Spleen (tissue), 11 donors: ENCODE measurements around the gene ETV6. TPM values are rescaled to one million over a fixed set of nuclear protein-coding genes. Genes with fewer than 3 reads are reported as not detected.

ENCODE experiments used
- DNase-seq: peaks from one replicate; pipeline ENCODE4 v3.0.0-alpha.2; 2020
- H3K27ac ChIP-seq, 8 donors: fragments of 200-600 bp; sonication (generic) in 7 of 8; 1 replicate in 4 of 8; 2 replicates in 4 of 8; pipeline versions ENCODE4 v1.5.0 to v1.8.0; 2016 to 2021; ENCODE audit warnings: inconsistent platforms in 4 of 8, mild to moderate bottlenecking in 4 of 8, moderate library complexity in 1 of 8
- H3K27me3 ChIP-seq, 7 donors: fragments of 200-600 bp; sonication (generic) in 6 of 7; replicated peaks in 1 of 7; 1 replicate in 4 of 7; 2 replicates in 3 of 7; pipeline versions ENCODE4 v1.5.0 to v1.8.0; 2016 to 2021; ENCODE audit warnings: inconsistent platforms in 3 of 7, mild to moderate bottlenecking in 1 of 7
- H3K36me3 ChIP-seq, 6 donors: fragments of 200-600 bp; sonication (generic) in 5 of 6; 1 replicate in 4 of 6; 2 replicates in 2 of 6; pipeline versions ENCODE4 v1.5.0 to v1.8.0; 2016 to 2021; ENCODE audit warnings: inconsistent platforms in 2 of 6
- H3K4me1 ChIP-seq, 6 donors: fragments of 200-600 bp; sonication (generic) in 5 of 6; 1 replicate in 3 of 6; 2 replicates in 3 of 6; pipeline versions ENCODE4 v1.5.0 to v1.8.0; 2016 to 2021; ENCODE audit warnings: inconsistent platforms in 3 of 6
- H3K4me3 ChIP-seq, 8 donors: fragments of 200-600 bp; sonication (generic) in 7 of 8; 1 replicate in 4 of 8; 2 replicates in 4 of 8; pipeline versions ENCODE4 v1.5.0 to v1.8.0; 2016 to 2021; ENCODE audit warnings: inconsistent platforms in 4 of 8, mild to moderate bottlenecking in 4 of 8, moderate library complexity in 2 of 8
- H3K9me3 ChIP-seq, 8 donors: fragments of 200-600 bp; sonication (generic) in 7 of 8; 1 replicate in 4 of 8; 2 replicates in 4 of 8; pipeline versions ENCODE4 v1.5.0 to v1.8.0; 2016 to 2021; ENCODE audit warnings: inconsistent platforms in 4 of 8
- CTCF ChIP-seq, 11 experiments: fragments of 200-600 bp in 7 of 11; fragments of 450-650 bp in 4 of 11; sonication (generic) in 4 of 11; IDR thresholded peaks in 8 of 11; conservative IDR thresholded peaks in 3 of 11; 1 replicate in 7 of 11; 2 replicates in 4 of 11; pipeline versions ENCODE4 v1.4.0 to v1.8.0; 2016 to 2021; ENCODE audit warnings: antibody characterized with exemption in 11 of 11, inconsistent platforms in 4 of 11, mild to moderate bottlenecking in 1 of 11
- POLR2A ChIP-seq, 3 donors: fragments of 450-650 bp; IDR thresholded peaks; one replicate each; pipeline ENCODE4 v1.5.1; 2017; ENCODE audit warnings: antibody characterized with exemption in 3 of 3, mild to moderate bottlenecking in 1 of 3
- POLR2AphosphoS5 ChIP-seq, 3 donors: sonication (generic); formaldehyde crosslinking; IDR thresholded peaks; one replicate each; pipeline ENCODE4 v1.5.1; 2017; ENCODE audit warnings: antibody characterized with exemption in 3 of 3
- WGBS, 5 donors: extraction: QIAGEN DNeasy Blood & Tissue Kit in 3 of 5; methylation state at CpG; one replicate each; pipeline versions ENCODE4 v1.1.5 to v1.1.7; 2013 to 2018; 5-methylcytosine and 5-hydroxymethylcytosine counted together
- intact Hi-C: fragments of 100-400 bp; cut with DNase I; formaldehyde crosslinking; loops from one replicate; pipeline ENCODE4 v1.15.0; 2023; ENCODE audit warnings: low total_unique reads
- polyA plus RNA-seq, 3 donors: library from polyadenylated mRNA; stranded (reverse); fragments of 200-250 nt; gene quantifications; one replicate each; pipeline ENCODE4 v1.2.1, GENCODE V29; 2013
- total RNA-seq, 7 donors: library from RNA; depleted of rRNA in 3 of 7; stranded (reverse); fragments of >200 nt in 3 of 7; fragmentation: NEBNext Ultra II Directional in 4 of 7; extraction: Animal tissue kit (Norgen Biotek cat#: 25700) in 4 of 7; gene quantifications; one replicate each; pipeline versions ENCODE4 v1.1.0 to v1.2.1, GENCODE V29; 2016 to 2021
- donor health status: healthy with polysubstance abuse.
- donor health status: DM: no; HTN: no; CAD: no; lungs with moderate emphysema.
- donor health status: DM: no; HTN: no; CAD: no.
- donor health status: Bipolar disorder and iron deficiency.
- donor health status: healthy.
- donor health status: DM: no; HTN: no; CAD: no.
- donor health status: DM: yes; HTN: yes; CAD: no.

ETV6 gene
- total and polyA plus RNA-seq, 10 donors, result 7.2 to 116 (median 57.8) TPM

- H3K27ac ChIP-seq, result no peak overlapping the region
These were observed 218.6 kb downstream of the ETV6 start for GRCh38 chr12:11868027-11868426.

GRCh38 chr12:11869406-11869805 is 219.9 kb downstream of the ETV6 start:
- no peak for DNase-seq
- 96 to 98% (median 97%) methylated on average over 12 to 18 of the region's 18 CpGs for WGBS, 5 donors
- Histone ChIP-seq H3K27ac (no peak overlapping the region), H3K9me3 (peaks cover 4 to 20% (median 17%) of the 10 kb centered on the region in 8 donors), H3K4me3 (no peak overlapping the region), H3K27me3 (no peaks in the 10 kb centered on the region), H3K4me1 (peaks cover 0 to 10% (median 2%) of the 10 kb centered on the region in 6 donors), H3K36me3 (peaks cover 0 to 82% (median 43%) of the 10 kb centered on the region in 6 donors)
- intact Hi-C loops, result no loop called here
- TF ChIP-seq POLR2A (IDR thresholded peaks at IDR 0.05) (no peak), POLR2AphosphoS5 (IDR thresholded peaks at IDR 0.05) (peak in 1 of 3 donors; percentile 10)

More at GRCh38 chr12:11868027-11868426, 218.6 kb downstream of the ETV6 start:
- H3K9me3 ChIP-seq, result peaks cover 4 to 20% (median 17%) of the 10 kb centered on the region in 8 donors
- intact Hi-C loops, result no loop called here
- DNase-seq, result no peak
- H3K27me3 ChIP-seq, result no peaks in the 10 kb centered on the region
- peaks cover 0 to 86% (median 43%) of the 10 kb centered on the region in 6 donors for H3K36me3 ChIP-seq
- H3K4me3 ChIP-seq, result no peak overlapping the region
- TF ChIP-seq CTCF (IDR thresholded peaks at IDR 0.05 in 8 of 11, conservative IDR thresholded peaks at IDR 0.05 in 3 of 11) (no peak), POLR2A (IDR thresholded peaks at IDR 0.05) (no peak), POLR2AphosphoS5 (IDR thresholded peaks at IDR 0.05) (no peak)
- 88 to 98% (median 89%) methylated on average over 1 of the region's 1 CpG for WGBS, 5 donors
- H3K4me1 ChIP-seq, result peaks cover 2 to 24% (median 11%) of the 10 kb centered on the region in 6 donors

DNA sequence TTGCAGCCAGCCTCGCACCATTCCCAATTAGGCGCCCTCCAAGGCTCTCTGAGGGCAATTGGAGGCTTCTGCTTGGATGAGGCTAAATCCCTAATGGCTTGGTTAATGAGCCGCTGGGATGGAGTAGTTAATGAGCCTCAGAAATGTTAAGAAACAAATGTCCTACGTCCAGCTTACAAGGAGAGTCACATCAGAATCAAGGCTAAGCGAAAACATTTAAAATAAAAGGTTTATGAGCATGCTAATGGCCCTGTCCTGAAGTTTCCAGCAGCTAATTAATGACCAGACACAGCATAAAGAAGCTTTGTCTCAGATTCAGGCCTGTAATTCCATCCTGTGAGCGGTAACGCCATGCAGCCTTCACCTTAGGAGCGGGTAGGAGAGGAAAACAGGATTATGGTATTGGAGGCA is 220.6 kb downstream of the ETV6 start:
- TF ChIP-seq POLR2AphosphoS5 (IDR thresholded peaks at IDR 0.05) (no peak), CTCF (IDR thresholded peaks at IDR 0.05 in 8 of 11, conservative IDR thresholded peaks at IDR 0.05 in 3 of 11) (no peak), POLR2A (IDR thresholded peaks at IDR 0.05) (no peak)
- H3K4me3 ChIP-seq, result no peak overlapping the region
- peaks cover 0 to 8% (median under 1%) of the 10 kb centered on the region in 6 donors for H3K4me1 ChIP-seq
- no peak for DNase-seq
- no peaks in the 10 kb centered on the region for H3K27me3 ChIP-seq
- WGBS, 5 donors, result 93 to 97% (median 95%) methylated on average over 8 of the region's 8 CpGs
- H3K27ac ChIP-seq, result no peak overlapping the region
- H3K36me3 ChIP-seq, result peaks cover 0 to 82% (median 43%) of the 10 kb centered on the region in 6 donors
- peaks cover 4 to 19% (median 17%) of the 10 kb centered on the region in 8 donors for H3K9me3 ChIP-seq
- intact Hi-C loops, result no loop called here

DNA sequence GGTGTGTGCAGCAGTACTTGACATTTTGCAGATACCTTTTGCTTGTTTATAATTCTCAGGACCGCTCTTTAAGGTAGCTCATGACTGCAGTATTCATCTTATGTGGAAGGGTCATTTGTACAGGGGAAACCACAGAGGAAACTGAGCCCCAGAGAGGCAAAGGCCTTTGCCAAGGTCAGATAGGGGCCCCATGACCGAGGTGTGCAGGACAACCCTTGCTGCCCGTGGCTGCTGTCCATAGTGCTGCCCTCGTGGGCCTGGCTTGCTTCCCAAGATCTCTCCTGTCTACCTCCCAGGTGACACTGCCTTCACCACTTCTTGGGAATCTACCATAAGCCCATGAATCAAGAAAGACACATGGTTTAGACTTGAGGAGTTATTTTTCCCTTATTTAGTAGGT is 222.6 kb downstream of the ETV6 start:
- TF ChIP-seq POLR2AphosphoS5 (IDR thresholded peaks at IDR 0.05) (no peak), CTCF (IDR thresholded peaks at IDR 0.05 in 8 of 11, conservative IDR thresholded peaks at IDR 0.05 in 3 of 11) (no peak), POLR2A (IDR thresholded peaks at IDR 0.05) (no peak)
- Histone ChIP-seq H3K36me3 (peaks cover 0 to 77% (median 40%) of the 10 kb centered on the region in 6 donors), H3K9me3 (peaks cover 0 to under 1% (median 0%) of the 10 kb centered on the region in 8 donors), H3K27ac (no peak overlapping the region), H3K27me3 (no peaks in the 10 kb centered on the region), H3K4me1 (peaks cover 14 to 28% (median 21%) of the 10 kb centered on the region in 6 donors), H3K4me3 (no peak overlapping the region)
- DNase-seq, result no peak
- 67 to 81% (median 75%) methylated on average over 4 of the region's 4 CpGs for WGBS, 5 donors
- intact Hi-C loops, result no loop called here
